ENCODE measurements around the gene GINS2.

GINS2 gene

DNA sequence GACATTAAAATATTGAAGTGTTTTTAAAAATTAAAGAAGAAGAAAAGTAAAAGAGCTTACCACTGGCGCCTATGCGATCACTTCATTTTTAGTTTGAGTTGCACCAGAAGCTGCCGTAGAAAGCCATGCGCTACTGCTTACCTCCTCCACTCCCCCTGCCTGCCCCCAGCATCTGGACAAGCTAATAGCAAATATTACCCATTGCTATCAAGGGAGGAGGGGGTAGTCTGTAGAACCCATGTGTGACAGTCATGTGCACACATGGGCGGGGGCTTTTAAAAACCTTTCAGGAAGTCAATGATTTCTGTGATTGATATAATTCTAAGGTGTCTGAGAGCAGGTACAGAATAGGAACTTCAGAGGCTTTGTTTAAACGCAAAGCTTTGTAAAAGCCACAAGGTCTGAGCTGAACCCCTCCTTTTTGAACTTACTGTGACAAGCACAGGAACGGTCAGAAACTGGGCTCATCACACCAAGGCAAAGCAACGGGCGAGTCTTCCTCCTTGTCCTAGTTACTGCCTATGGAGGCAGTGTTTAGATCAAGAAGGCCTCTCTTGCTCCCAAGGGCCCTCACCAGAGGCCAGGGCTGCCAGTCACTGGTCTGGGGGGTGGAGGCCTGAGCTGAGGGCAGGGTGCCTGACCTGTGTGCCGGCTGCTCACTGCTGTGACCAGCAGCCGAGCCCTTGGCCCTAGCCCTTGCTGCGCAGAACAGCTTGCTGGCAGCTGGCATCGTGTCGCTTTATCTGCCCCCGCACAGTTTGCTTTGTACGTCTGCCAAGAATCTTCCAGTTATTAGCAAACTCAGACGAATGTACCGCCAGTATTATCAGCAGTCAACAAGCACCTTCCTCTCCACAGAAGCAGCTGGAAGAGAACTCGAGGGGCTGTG, 15.0 kb downstream of the GINS2 start:
- DNase-seq (ENCODE audit: low read depth) = no peak
- TF ChIP-seq, protein P1, sequence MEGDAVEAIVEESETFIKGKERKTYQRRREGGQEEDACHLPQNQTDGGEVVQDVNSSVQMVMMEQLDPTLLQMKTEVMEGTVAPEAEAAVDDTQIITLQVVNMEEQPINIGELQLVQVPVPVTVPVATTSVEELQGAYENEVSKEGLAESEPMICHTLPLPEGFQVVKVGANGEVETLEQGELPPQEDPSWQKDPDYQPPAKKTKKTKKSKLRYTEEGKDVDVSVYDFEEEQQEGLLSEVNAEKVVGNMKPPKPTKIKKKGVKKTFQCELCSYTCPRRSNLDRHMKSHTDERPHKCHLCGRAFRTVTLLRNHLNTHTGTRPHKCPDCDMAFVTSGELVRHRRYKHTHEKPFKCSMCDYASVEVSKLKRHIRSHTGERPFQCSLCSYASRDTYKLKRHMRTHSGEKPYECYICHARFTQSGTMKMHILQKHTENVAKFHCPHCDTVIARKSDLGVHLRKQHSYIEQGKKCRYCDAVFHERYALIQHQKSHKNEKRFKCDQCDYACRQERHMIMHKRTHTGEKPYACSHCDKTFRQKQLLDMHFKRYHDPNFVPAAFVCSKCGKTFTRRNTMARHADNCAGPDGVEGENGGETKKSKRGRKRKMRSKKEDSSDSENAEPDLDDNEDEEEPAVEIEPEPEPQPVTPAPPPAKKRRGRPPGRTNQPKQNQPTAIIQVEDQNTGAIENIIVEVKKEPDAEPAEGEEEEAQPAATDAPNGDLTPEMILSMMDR (IDR thresholded peaks at IDR 0.05; ENCODE audit: low read depth, low read length, missing control alignments) = no peak

DNA sequence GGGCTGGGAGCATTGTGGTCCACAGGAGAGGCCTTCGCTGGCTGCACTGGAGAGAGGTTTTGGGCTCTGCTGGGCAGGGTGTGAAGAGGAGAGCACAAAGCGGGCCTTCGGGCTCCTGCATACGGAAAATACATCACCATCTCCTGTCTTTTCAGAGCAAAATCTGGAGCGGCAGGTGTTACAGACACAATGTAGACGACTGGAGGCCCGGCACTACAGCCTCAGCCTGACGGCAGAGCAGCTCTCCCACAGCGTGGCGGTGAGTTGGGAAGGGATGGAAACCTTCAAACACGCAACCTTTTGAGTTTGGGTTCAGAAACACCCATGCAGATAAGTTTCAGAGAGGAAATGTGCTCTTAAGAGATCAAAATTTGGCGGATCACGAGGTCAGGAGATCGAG, 17.9 kb downstream of the GINS2 start:
- no peak for DNase-seq (ENCODE audit: low read depth)
- TF ChIP-seq, protein P1 (IDR thresholded peaks at IDR 0.05; ENCODE audit: low read depth, low read length, missing control alignments) = no peak
- H3K4me3 ChIP-seq (ENCODE audit: low read depth, low read length) = no peak overlapping the region

More for the DNA sequence above, 15.0 kb downstream of the GINS2 start:
- H3K4me3 ChIP-seq (ENCODE audit: low read depth, low read length) = no peak overlapping the region

DNA sequence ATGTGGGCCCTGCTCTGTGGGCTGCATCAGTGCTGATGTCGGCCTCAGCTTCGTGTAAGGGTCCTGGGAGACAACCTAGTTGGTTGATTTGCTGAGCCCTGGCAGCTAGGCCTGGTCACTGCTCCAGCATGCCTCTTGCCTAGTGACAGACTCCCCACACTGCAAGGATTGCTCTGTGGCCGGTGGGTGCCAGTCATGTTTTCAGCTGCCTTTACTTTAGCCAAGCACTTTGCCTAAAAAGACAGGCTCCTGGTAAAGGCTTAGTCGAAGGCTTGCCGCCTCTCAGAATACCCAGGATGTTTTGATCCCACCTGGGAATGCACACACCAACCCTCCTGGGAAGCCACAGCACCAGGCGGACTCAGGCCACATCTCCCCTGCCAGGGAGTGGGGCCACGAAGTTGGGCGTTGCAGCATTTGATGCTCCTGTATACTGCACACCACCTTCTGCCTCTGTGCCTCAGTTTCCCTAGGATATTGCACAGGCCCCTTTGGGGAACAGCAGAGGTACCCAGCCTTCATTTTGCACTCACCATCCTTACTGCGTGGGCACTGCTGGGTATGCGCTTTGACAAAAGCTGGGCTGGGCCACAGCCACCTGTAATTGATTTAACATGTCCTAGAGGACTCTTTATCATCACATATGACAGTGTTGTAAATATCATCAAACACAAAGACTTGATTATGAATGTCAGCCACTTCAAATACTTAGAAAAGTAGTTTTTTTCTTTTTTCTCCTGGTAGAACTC, 19.9 kb downstream of the GINS2 start:
- no peak for DNase-seq (ENCODE audit: low read depth)
- H3K4me3 ChIP-seq (ENCODE audit: low read depth, low read length) = no peak overlapping the region
- TF ChIP-seq, protein P1 (IDR thresholded peaks at IDR 0.05; ENCODE audit: low read depth, low read length, missing control alignments) = no peak

DNA sequence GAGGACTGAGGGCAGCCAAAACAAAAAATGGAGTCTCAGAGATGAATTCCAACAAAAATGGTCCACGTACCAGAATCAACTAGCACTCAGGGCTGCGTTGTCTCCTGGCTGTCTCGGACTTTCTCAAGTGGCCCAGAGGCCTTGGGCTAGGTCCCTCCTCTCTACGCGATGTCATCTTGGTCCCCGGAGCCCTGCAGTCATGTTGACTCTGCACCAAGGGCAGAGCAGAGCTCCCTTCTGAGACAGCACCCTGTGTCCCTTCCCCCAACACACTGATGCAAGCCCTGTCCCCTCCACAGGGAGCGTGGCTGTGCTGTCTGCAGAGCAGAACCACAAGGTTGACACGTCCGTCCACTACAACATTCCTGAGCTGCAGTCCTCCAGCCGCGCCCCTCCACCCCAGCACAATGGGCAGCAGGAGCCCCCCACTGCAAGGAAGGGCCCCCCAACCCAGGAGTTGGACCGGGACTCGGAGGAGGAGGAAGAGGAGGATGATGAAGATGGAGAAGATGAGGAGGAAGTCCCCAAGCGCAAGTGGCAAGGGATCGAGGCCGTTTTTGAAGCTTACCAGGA, 20.8 kb downstream of the GINS2 start:
- no peak for DNase-seq (ENCODE audit: low read depth)
- H3K4me3 ChIP-seq (ENCODE audit: low read depth, low read length) = no peak overlapping the region
- TF ChIP-seq, protein P1 (IDR thresholded peaks at IDR 0.05; ENCODE audit: low read depth, low read length, missing control alignments) = no peak

DNA sequence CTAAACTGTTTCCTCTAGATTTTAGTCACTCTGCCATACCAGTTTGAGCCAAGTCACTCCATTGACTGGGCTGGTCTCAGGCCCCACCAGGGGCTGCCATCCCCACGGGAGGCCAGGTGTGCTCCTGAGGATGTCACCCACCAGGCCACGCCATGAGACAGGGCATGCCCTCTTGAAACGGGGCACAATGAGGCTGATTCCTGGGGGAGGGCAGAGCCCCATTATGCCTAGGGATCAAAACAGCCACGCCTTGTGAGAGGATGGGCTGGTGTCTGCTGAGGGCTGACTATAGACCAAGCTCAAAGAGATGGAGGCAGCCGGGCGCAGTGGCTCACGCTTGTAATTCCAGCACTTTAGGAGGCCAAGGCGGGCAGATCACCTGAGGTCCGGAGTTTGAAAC, 21.5 kb downstream of the GINS2 start:
- no peak for DNase-seq (ENCODE audit: low read depth)
- no peak overlapping the region for H3K4me3 ChIP-seq (ENCODE audit: low read depth, low read length)
- TF ChIP-seq, protein P1 (IDR thresholded peaks at IDR 0.05; ENCODE audit: low read depth, low read length, missing control alignments) = no peak

DNA sequence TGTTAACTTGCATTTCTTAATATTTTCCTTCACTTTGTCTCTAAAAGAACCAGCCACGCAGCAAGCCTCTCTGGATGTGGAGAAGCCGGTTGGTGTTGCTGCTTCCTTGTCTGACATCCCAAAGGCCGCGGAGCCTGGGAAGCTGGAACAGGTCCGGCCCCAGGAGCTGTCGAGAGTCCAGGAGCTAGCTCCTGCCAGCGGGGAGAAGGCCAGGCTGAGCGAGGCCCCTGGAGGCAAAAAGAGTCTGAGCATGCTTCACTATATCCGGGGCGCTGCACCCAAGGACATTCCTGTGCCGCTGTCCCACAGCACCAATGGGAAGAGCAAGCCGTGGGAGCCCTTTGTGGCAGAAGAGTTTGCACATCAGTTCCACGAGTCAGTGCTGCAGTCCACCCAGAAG, 22.8 kb downstream of the GINS2 start:
- no peak overlapping the region for H3K4me3 ChIP-seq (ENCODE audit: low read depth, low read length)
- TF ChIP-seq, protein P1 (IDR thresholded peaks at IDR 0.05; ENCODE audit: low read depth, low read length, missing control alignments) = no peak
- no peak for DNase-seq (ENCODE audit: low read depth)

All from GM12864 (cell line).